H1 (cell line): ENCODE results near the gene GAREM2. TPM values are rescaled to one million over a fixed set of nuclear protein-coding genes. Genes with fewer than 3 reads are reported as not detected.

ENCODE experiments used
- CTCF ChIA-PET: fragments of 300-600 bp; sonication (Branson Sonifier 250); formaldehyde crosslinking; loops from one replicate; lab custom pipeline; 2021; ENCODE audit not compliant: partially characterized antibody; lab: Charles Lee
- POLR2A ChIA-PET: fragments of 300-600 bp; sonication (Branson Sonifier 250); formaldehyde crosslinking; loops from one replicate; lab custom pipeline; 2021; ENCODE audit warnings: inconsistent platforms; ENCODE audit not compliant: partially characterized antibody; lab: Charles Lee
- DNase-seq, 2 experiments: peaks; one replicate each; pipeline versions ENCODE4 v3.0.0 to v3.0.0-alpha.2; 2010 to 2022; ENCODE audit warnings: low spot score in 2 of 2, low read depth in 1 of 2, mixed read lengths in 1 of 2
- FAIRE-seq: peaks from 2 replicates; lab custom pipeline; 2011; peaks lifted over from hg19 to GRCh38; lab: Jason Lieb, UNC
- H2AFZ ChIP-seq: 2 replicates; pipeline ENCODE4 v1.8.1; 2012; ENCODE audit warnings: low read length, inconsistent platforms
- H2AK5ac ChIP-seq: 2 replicates; pipeline ENCODE4 v1.6.1; 2013; ENCODE audit warnings: low read depth, low read length
- H2BK120ac ChIP-seq: replicated peaks from 2 replicates; pipeline ENCODE3; 2013; ENCODE audit warnings: low read depth, low read length, inconsistent platforms
- H2BK12ac ChIP-seq: 2 replicates; pipeline ENCODE4 v1.6.1; 2013; ENCODE audit warnings: low read depth, low read length
- H2BK15ac ChIP-seq: 2 replicates; pipeline ENCODE4 v1.6.1; 2013; ENCODE audit warnings: low read length
- H2BK20ac ChIP-seq: 2 replicates; pipeline ENCODE4 v1.6.1; 2013; ENCODE audit warnings: low read length
- H2BK5ac ChIP-seq: 2 replicates; pipeline ENCODE4 v1.6.1; 2013; ENCODE audit warnings: low read depth, low read length
- H3K14ac ChIP-seq: 2 replicates; pipeline ENCODE4 v1.6.1; 2013; ENCODE audit warnings: inconsistent platforms; ENCODE audit not compliant: insufficient read length
- H3K18ac ChIP-seq: 2 replicates; pipeline ENCODE4 v1.6.1; 2013; ENCODE audit warnings: low read length; ENCODE audit errors: extremely low read depth
- H3K23ac ChIP-seq: 2 replicates; pipeline ENCODE4 v1.6.1; 2013; ENCODE audit warnings: inconsistent platforms; ENCODE audit not compliant: insufficient read length
- H3K23me2 ChIP-seq: 2 replicates; pipeline ENCODE4 v1.6.1; 2013; ENCODE audit warnings: low read depth, low read length
- H3K27ac ChIP-seq: 2 replicates; pipeline ENCODE4 v1.6.1; 2011; ENCODE audit warnings: low read depth, low read length, inconsistent platforms
- H3K27me3 ChIP-seq, 4 experiments: replicated peaks in 1 of 4; 1 replicate in 1 of 4; 2 replicates in 3 of 4; pipeline versions ENCODE4 v1.6.1 to v1.8.1; 2011 to 2013; ENCODE audit warnings: low read length in 3 of 4, mild to moderate bottlenecking in 3 of 4, inconsistent platforms in 2 of 4, mixed read lengths in 2 of 4, moderate library complexity in 1 of 4; ENCODE audit not compliant: control insufficient read depth in 3 of 4, insufficient read depth in 3 of 4; ENCODE audit errors: extremely low read depth in 1 of 4
- H3K36me3 ChIP-seq, 4 experiments: 2 replicates each; pipeline versions ENCODE4 v1.6.1 to v1.8.1; 2011 to 2013; ENCODE audit warnings: mild to moderate bottlenecking in 4 of 4, low read length in 3 of 4, moderate library complexity in 2 of 4, control low read depth in 1 of 4, inconsistent platforms in 1 of 4; ENCODE audit not compliant: insufficient read depth in 4 of 4, control insufficient read depth in 2 of 4
- H3K4ac ChIP-seq: replicated peaks from 2 replicates; pipeline ENCODE3; 2013; ENCODE audit warnings: low read length, low read depth, mixed read lengths, inconsistent platforms; ENCODE audit not compliant: insufficient read length
- H3K4me1 ChIP-seq, 4 experiments: replicated peaks in 1 of 4; 1 replicate in 1 of 4; 2 replicates in 3 of 4; pipeline versions ENCODE4 v1.6.1 to v1.8.1; 2011 to 2013; ENCODE audit warnings: low read length in 3 of 4, inconsistent platforms in 2 of 4, mixed read lengths in 1 of 4; ENCODE audit not compliant: insufficient read depth in 4 of 4, control insufficient read depth in 3 of 4
- H3K4me2 ChIP-seq, 2 experiments: 2 replicates each; pipeline versions ENCODE4 v1.6.1 to v1.8.1; 2011 to 2013; ENCODE audit warnings: low read depth in 2 of 2, low read length in 2 of 2, control low read depth in 1 of 2, inconsistent platforms in 1 of 2, mild to moderate bottlenecking in 1 of 2; ENCODE audit not compliant: insufficient read depth in 1 of 2
- H3K4me3 ChIP-seq, 4 experiments: fragments of 200-600, 300-600 bp in 1 of 4; sonication (generic), shearing (Covaris generic), sonication (Bioruptor Twin) in 1 of 4; 2 replicates each; pipeline versions ENCODE4 v1.5.1 to v1.8.1; 2011 to 2016; ENCODE audit warnings: low read length in 4 of 4, low read depth in 3 of 4, control low read depth in 2 of 4, inconsistent platforms in 2 of 4, mild to moderate bottlenecking in 2 of 4, mixed read lengths in 1 of 4, moderate library complexity in 1 of 4; ENCODE audit not compliant: insufficient read depth in 2 of 4; ENCODE audit errors: extremely low read depth in 1 of 4
- H3K56ac ChIP-seq: replicated peaks from 2 replicates; pipeline ENCODE3; 2013; ENCODE audit warnings: low read depth, mild to moderate bottlenecking, mixed read lengths, low read length, inconsistent platforms; ENCODE audit not compliant: insufficient read length
- H3K79me1 ChIP-seq: 2 replicates; pipeline ENCODE4 v1.6.1; 2013; ENCODE audit warnings: low read depth, low read length, control low read depth
- H3K79me2 ChIP-seq, 2 experiments: 2 replicates each; pipeline versions ENCODE4 v1.6.1 to v1.8.1; 2012 to 2013; ENCODE audit warnings: low read length in 2 of 2, mild to moderate bottlenecking in 2 of 2, inconsistent platforms in 1 of 2; ENCODE audit not compliant: insufficient read depth in 2 of 2, control insufficient read depth in 1 of 2
- H3K9ac ChIP-seq, 4 experiments: replicated peaks in 1 of 4; 1 replicate in 1 of 4; 2 replicates in 3 of 4; pipeline versions ENCODE4 v1.6.1 to v1.8.1; 2011 to 2013; ENCODE audit warnings: low read depth in 3 of 4, low read length in 3 of 4, control low read depth in 2 of 4, mild to moderate bottlenecking in 2 of 4, moderate library complexity in 2 of 4, inconsistent platforms in 1 of 4; ENCODE audit errors: extremely low read depth in 1 of 4
- H3K9me3 ChIP-seq, 2 experiments: 2 replicates each; pipeline versions ENCODE4 v1.6.1 to v1.8.1; 2012 to 2013; ENCODE audit warnings: mild to moderate bottlenecking in 2 of 2, moderate library complexity in 2 of 2, control low read depth in 1 of 2, inconsistent platforms in 1 of 2, low read depth in 1 of 2, low read length in 1 of 2, mixed read lengths in 1 of 2; ENCODE audit not compliant: insufficient read depth in 2 of 2
- H4K20me1 ChIP-seq, 2 experiments: replicated peaks in 1 of 2; 2 replicates each; pipeline versions ENCODE3 to v1.8.1; 2011 to 2013; ENCODE audit warnings: inconsistent platforms in 2 of 2, low read length in 2 of 2, mild to moderate bottlenecking in 1 of 2; ENCODE audit not compliant: insufficient read depth in 2 of 2, control insufficient read depth in 1 of 2
- H4K5ac ChIP-seq: 2 replicates; pipeline ENCODE4 v1.6.1; 2013; ENCODE audit warnings: low read length, low read depth, mixed read lengths, inconsistent platforms; ENCODE audit not compliant: insufficient read length
- H4K8ac ChIP-seq: 2 replicates; pipeline ENCODE4 v1.8.0; 2013; ENCODE audit warnings: mild to moderate bottlenecking, moderate library complexity, low read length, inconsistent platforms; ENCODE audit not compliant: insufficient read depth; ENCODE audit errors: extremely low read depth
- H4K91ac ChIP-seq: replicated peaks from 2 replicates; pipeline ENCODE3; 2013; ENCODE audit warnings: low read length, mixed read lengths, inconsistent platforms; ENCODE audit not compliant: insufficient read length
- CEBPB ChIP-seq: IDR thresholded peaks from 2 replicates; pipeline ENCODE4 v1.6.1; 2012; ENCODE audit warnings: low read depth, low read length
- GTF2F1 ChIP-seq: IDR thresholded peaks from 2 replicates; pipeline ENCODE4 v1.6.1; 2012; ENCODE audit warnings: low read depth, low read length, improper control_type of control experiment, borderline replicate concordance
- HDAC6 ChIP-seq: IDR thresholded peaks from one replicate; pipeline ENCODE4 v1.7.1; 2012; ENCODE audit warnings: low read depth, mild to moderate bottlenecking, inconsistent platforms, low read length, moderate library complexity
- JUND ChIP-seq: IDR thresholded peaks from 2 replicates; pipeline ENCODE4 v1.6.1; 2011; ENCODE audit warnings: mild to moderate bottlenecking, improper control_type of control experiment, low read length
- SIRT6 ChIP-seq: IDR thresholded peaks from one replicate; pipeline ENCODE4 v1.7.1; 2012; ENCODE audit warnings: low read length, inconsistent platforms
- TCF12 ChIP-seq: IDR thresholded peaks from 2 replicates; pipeline ENCODE4 v1.6.1; 2011; ENCODE audit warnings: low read depth, mild to moderate bottlenecking, low read length
- WGBS, 2 experiments: shearing (Covaris generic) in 1 of 2; methylation state at CpG; one replicate each; pipeline versions ENCODE4 v1.1.6 to v1.1.7; 2013 to 2015; ENCODE audit warnings: low lambda C conversion rate in 2 of 2, mixed read lengths in 2 of 2, inconsistent platforms in 1 of 2, low coverage in 1 of 2, missing lambda C conversion rate in 1 of 2; ENCODE audit not compliant: insufficient replicate concordance in 2 of 2, insufficient coverage in 1 of 2, insufficient read length in 1 of 2; ENCODE audit errors: extremely low coverage in 1 of 2, missing lambda C conversion rate in 1 of 2; 5-methylcytosine and 5-hydroxymethylcytosine counted together
- polyA plus RNA-seq, 7 experiments: library from polyadenylated mRNA; depleted of rRNA in 3 of 7; stranded (reverse) in 5 of 7; unstranded in 2 of 7; fragments of >200 nt in 5 of 7; fragments of 200-250 nt in 2 of 7; gene quantifications; 1 replicate in 5 of 7; 2 replicates in 1 of 7; 4 replicates in 1 of 7; pipeline versions ENCODE4 v1.2.1 to v1.2.3, GENCODE V29; 2011 to 2013; ENCODE audit warnings: missing spikeins in 2 of 7, mixed read lengths in 2 of 7
- total RNA-seq: library from RNA; stranded (reverse); fragmentation: NEBNext Ultra II Directional; extraction: Animal tissue kit (Norgen Biotek cat#: 25700); gene quantifications from 2 replicates; pipeline ENCODE4 v1.2.1, GENCODE V29; 2021

The GAREM2 gene
- total and polyA plus RNA-seq, 2 of the 8 experiments (the other 6 are each of a cell fraction or from before 2014, with no cell fraction given) = 19.9 TPM

DNA sequence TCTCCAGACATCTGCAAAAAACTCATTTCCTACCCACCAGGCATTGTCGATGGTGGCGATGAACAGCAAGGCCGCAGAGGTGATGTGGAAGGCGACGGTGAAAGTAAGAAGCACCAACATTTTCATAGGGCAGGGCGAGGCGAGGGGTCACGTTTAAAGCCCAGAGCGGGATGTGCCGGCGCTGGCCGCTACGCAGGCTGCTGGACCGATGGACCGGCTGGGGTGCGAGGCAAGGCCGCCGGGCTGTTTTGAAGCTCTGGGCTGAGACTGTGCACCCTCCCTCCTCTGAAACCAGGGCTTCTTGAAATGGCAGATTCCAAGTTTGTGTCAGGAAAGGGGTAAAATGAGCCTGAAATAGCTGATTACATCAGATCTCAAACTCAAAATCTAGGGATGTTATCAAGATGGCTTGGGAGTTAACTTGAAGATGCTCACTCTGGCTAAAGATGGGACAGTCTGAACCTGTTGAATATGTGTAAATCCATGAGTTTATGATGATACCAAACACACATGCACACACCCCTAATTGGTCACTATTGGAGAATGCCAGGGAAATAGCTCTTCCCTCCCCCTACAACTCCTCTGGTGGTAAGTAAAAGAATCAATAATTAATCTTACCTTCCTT lies 31.6 kb upstream of the GAREM2 start:
- Histone ChIP-seq H3K9ac (no peak overlapping the region), H2AFZ (no peak overlapping the region), H3K18ac (no peak overlapping the region), H3K4me2 (no peak overlapping the region), H3K27me3 (no peaks in the 10 kb centered on the region), H2AK5ac (no peak overlapping the region), H3K23ac (no peak overlapping the region), H2BK20ac (no peak overlapping the region), H4K8ac (no peak overlapping the region), H3K4ac (no peak overlapping the region), H2BK5ac (no peak overlapping the region), H4K5ac (no peak overlapping the region), H4K20me1 (peaks cover 1 to 2% of the 10 kb centered on the region in 2 experiments), H2BK12ac (peak overlapping the region; percentile 50; the same call in 1 of the 2 replicates), H4K91ac (no peak overlapping the region), H3K23me2 (no peaks in the 10 kb centered on the region), H3K4me3 (no peak overlapping the region), H2BK15ac (no peak overlapping the region), H3K56ac (no peak overlapping the region), H3K36me3 (no peaks in the 10 kb centered on the region), H3K79me2 (no peaks in the 10 kb centered on the region), H2BK120ac (no peak overlapping the region), H3K4me1 (peaks cover 0 to 4% (median 2%) of the 10 kb centered on the region in 4 experiments; a peak in 1 of 7 replicates), H3K9me3 (no peaks in the 10 kb centered on the region), H3K27ac (no peak overlapping the region), H3K14ac (no peak overlapping the region), H3K79me1 (no peaks in the 10 kb centered on the region)
- FAIRE-seq (no peak), DNase-seq (no peak)
- POLR2A ChIA-PET = interaction anchor here (0.6 to 1.6 kb wide), 2 partner anchors 50 to 54 kb away, joined by 3 to 6 read pairs; no protein-coding TSS in a partner anchor
- CTCF ChIA-PET = interaction anchor here (1.1 to 11.3 kb wide), 5 partner anchors 55 to 290 kb away, joined by 3 to 92 read pairs (median 5); no protein-coding TSS in a partner anchor
- 90% methylated on average over 18 of the region's 18 CpGs; no CpG with 5 or more reads in 1 of the 2 experiments for WGBS, 2 experiments
- TF ChIP-seq GTF2F1 (no peak), CEBPB (no peak), SIRT6 (no peak), HDAC6 (no peak), JUND (0 out of 2 replicates have a peak, but pooled peaks have one; percentile 29), TCF12 (no peak)
